ENCODE measurements around the gene TXNL4B.
"Not testable (repeated sequence)": the region's sequence is repeated elsewhere in the genome, so short reads cannot be mapped to it uniquely, and the experiment has no call there.

TXNL4B gene

DNA sequence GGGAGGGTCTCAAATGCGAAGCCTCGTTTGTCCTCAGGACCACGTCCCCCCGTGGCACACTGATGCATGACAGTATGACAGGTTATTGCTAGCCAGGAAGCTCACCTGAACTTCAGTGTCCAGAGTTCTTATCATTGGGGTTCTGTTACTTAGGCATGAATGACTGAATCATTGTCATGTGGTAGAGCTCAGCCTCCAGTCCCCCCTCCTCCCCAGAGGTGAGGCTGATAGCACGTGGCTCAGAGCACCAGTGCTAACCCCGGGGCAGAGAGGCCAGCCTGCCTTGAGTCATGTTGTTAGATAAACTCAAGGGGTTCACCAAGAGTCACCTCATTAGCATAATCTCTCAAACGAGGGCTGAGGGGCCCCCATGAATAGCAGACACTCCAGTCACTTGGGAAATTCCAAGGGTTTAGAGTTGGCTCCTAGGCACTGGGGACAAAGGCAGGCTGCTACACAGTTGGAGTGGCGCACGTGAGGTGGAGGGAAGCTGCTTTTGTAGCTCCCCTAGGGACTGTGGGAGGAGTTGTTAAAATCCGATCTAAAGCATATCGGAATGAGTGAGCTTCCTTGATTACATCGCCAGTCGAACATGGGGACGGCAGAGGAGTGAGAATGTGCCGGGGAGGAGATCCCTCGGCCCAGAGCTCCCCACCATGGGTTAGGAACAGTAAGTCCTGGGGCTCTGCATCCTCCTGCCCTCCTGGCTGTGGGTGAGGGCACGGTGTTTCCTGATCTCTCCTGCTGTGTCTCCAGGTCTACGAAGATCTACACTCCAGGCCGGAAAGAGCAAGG, 18.4 kb upstream of the TXNL4B start:
- DNase-seq, result no peak

DNA sequence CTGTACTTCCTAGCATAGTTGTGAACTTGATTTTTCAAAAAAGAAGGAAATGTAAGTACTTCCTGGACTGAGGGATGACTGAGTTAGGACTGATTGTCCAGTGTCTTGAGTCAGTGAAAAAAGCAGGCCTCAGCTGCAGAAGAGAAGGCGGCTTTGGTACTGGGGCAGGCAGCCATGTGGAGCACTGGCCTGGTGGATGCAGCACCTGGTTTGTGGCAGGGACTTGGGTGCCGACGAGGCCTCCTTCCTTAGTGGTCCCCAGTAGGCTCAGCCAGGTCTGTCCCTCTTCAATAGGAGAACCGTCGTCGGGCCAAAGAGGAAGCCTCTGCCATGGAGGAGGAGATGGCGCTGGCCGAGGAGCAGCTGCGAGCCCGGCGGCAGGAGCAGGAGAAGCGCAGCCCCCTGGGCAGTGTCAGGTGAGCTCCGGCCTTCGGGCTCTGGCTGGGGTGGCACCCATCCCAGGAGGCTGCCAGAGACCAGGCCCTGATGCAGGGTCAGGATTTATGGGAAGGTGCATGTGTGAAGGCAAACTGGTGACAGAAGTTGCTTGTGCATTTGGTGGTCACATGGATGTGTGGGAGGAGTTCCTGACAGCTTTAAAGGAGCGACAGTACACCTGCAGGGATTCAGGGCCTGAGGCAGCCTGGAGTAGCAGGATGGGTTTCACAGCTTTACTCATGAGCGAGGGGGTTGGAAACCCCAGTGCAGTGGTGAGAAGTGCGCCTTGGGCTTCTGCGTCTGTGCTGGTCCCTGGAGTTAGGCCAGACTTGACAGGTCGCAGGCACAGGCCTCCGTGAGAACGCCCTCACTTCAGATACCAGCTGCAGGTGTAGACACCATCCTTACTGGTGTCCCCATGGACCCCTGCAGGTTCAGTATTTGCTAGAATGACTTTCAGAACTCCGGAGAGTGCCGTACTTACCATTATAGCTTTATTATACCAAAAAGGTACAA, 17.5 kb upstream of the TXNL4B start:
- DNase-seq, result no peak

- no peak for DNase-seq
Observed at GRCh38 chr16:72109966-72110530, 16.6 kb upstream of the TXNL4B start.

DNA sequence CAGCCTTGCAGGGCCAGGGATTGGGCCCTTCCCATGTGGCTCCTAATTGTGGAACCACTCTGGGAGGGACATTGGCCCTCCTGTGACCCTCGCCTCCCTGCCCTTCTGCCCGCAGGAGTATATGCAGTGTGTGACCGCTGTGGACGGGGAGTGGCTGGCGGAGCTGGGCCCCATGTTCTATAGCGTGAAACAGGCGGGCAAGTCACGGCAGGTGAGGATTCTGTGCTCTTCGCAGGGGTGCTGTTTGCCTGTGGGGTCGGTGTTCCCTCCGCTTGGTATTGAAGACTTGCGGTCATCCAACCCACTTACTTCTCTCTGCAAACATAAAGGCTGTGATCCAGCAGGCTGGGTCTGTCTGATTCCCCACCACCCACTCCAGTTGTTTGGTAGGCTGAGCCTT, 15.9 kb upstream of the TXNL4B start:
- DNase-seq, result no peak

DNA sequence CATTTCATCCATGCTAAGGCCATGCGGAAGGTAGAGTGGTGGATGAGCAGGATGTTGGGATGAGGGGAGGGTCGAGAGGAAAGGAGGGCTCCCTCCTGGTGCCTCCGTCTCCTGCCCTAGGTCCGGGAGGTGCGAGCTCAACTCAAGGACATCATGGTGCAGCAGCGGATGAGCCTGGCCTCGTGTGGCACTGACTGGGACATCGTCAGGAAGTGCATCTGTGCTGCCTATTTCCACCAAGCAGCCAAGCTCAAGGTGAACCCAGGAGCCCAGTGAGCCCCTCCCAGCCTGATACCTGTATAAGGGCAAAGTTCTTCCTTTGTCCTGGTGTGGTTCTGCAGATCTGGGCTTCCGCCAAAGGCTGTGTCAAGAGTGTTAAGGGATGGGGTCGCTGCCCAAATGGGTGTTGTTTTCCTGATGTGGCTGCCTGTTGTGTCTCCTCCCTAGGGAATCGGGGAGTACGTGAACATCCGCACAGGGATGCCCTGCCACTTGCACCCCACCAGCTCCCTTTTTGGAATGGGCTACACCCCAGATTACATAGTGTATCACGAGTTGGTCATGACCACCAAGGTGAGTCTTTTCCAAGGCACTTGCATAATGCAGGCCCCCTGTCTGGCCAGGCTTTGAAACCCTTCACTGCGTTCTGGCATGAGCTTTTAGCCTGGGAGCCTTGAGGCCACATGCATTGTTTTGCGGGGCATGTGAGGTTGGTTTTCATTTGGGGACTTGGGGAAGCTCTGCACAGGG, 15.1 kb upstream of the TXNL4B start:
- DNase-seq, result no peak

GRCh38 chr16:72107371-72107770, 14.0 kb upstream of the TXNL4B start:
- DNase-seq, result no peak

- DNase-seq, result no peak
Observed at GRCh38 chr16:72105978-72106377, 12.6 kb upstream of the TXNL4B start.

DNA sequence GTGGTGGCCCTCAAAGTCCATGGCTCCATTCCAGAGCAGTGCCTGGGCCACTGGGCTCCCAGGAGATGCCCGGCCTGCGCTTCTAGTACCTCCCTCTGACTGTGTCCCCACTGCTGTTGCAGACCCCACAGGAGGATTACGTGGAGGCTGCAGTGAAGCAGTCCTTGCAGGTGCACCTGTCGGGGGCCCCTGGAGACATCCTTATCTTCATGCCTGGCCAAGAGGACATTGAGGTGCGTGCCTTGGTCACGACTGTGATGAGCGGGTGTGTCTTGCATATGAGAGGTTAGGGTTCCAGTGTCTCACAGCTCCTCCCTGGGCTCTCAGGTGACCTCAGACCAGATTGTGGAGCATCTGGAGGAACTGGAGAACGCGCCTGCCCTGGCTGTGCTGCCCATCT, 11.5 kb upstream of the TXNL4B start:
- no peak for DNase-seq

- no peak for DNase-seq
Observed at GRCh38 chr16:72101195-72101594, 7.8 kb upstream of the TXNL4B start.

DNA sequence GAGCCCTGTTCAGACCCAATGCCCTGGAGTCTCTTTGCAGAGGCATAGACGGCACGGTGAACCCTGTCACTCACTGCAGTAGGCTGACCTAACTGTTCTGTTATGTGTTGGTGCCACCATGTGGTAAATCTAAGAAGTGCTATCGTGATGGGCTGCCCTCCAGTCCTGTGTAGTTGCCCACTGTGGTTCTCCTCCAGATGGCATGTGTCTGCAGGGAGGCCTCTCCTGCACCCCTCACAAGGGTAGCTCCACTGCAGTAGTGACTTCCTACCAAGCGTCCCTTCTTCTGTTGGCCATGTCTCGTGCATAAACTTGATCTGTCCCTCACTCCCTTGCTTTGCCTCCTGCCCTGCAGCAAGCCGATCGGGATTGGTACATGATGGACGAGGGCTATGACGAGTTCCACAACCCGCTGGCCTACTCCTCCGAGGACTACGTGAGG, 6.0 kb upstream of the TXNL4B start:
- DNase-seq, result peak; percentile 10

DNA sequence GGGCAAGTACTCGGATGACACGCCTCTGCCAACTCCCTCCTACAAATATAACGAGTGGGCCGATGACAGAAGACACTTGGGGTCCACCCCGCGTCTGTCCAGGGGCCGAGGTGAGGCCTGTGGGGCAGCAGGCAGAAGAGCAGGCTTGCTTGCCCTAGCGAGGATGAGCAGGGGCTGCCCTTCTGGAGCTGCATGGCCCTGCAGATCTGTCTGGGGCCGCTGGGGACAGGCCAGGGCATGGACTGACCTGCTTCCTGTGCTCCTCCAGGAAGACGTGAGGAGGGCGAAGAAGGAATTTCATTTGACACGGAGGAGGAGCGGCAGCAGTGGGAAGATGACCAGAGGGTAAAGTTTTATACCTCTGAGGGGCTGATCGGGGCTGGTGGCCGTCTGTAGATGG, 5.5 kb upstream of the TXNL4B start:
- no peak for DNase-seq

- DNase-seq, result no peak
Observed at GRCh38 chr16:72094266-72094610, 818 bp upstream of the TXNL4B start.

GRCh38 chr16:72092832-72093447, 480 bp downstream of the TXNL4B start:
- no peak for DNase-seq

DNA sequence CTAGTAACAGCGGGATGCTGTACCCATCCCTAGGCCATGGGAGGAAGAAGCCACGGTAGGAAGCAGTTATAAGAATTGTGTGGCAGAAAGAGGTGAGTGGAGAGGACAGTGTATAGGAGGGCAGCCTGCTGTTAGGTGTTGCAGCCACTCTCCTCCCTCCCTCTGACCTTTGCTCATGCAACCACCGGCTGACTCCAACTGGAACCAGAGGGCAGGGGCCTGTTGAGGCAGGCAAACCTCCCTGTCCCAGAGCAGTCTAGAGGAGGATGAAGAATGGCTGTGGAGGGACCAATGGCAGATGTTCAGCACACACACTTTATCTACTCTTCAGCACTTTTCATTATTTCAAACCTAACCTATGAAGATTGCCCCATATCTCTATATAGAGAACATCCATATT, 2.2 kb downstream of the TXNL4B start:
- no peak for DNase-seq

DNA sequence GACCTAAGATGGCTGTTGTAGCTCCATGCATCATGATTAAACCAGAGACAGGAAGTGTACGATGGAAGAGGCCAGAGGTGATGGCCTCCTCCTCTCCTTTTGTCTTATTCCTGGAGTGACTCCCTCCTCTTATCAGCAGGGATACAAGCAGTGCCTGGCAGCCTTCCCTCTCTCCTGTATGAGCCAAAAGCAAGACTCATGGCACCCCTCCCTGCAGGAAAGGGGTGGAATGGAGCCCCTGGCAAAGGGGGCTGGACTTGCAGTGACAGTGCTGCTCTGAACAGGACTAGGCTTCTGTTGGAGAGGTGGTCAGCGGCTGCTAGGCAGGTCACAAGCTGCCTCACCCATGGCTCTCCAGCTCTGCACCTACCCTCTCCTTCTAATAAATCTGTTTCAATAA, 8.4 kb downstream of the TXNL4B start:
- DNase-seq, result no peak

DNA sequence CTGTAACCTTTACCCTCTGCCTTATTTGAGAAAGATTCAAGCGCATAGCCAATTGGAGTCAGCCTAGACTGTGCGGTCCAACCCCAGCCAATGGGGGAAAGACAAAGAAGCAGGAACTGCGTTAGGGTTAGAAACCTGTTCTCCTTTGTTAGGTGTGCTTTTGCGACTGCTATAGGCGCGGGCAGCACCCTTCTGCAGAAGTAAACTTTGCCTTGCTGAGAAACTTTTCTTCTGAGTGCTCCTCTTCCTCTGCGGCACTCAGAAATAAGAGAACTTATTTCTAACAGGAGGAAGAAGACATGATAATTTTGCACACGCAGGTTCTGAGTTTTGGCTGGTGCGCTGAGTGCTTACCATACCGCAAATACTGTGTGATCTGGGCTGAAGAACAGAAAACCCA, 9.0 kb downstream of the TXNL4B start:
- no peak for DNase-seq

GRCh38 chr16:72083778-72084404, 9.5 kb downstream of the TXNL4B start:
- DNase-seq, result no peak

GRCh38 chr16:72076991-72077706, 16.3 kb downstream of the TXNL4B start:
- DNase-seq, result not testable (repeated sequence)

GRCh38 chr16:72075067-72075466, 18.4 kb downstream of the TXNL4B start:
- DNase-seq, result not testable (repeated sequence)

DNA sequence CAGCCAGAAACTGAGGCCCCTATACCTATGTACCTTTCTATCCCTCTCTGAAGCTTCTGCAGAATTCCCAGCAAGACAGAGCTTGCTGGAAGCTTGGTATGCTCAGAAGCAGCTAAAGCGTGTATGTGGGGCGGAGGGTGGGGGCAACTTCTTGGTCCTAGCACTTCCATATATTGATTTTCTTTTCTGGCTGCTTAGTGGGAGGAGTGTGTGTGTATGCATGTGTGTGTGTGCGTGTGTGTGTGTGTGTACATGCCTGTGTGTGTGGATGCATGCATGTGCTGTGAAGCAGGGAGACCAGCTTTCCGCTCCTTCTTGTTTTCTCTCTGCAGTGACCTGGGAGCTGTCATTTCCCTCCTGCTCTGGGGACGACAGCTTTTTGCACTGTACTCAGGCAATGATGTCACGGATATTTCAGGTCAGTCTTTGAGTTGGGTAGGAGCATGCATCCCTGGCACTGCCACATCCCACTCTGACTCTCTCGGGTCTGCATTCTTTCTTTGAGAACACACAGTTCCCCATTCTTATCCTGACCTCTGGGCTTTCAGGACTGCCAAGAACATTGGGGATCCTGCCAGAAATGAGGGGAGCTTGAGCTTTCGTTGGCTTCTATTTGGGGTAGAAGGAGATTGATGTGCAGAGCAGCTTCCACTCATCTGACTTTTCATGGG, 19.7 kb downstream of the TXNL4B start:
- DNase-seq, result no peak

Measured in NCI-H1436 (cell line).